AG04450 (cell line): ENCODE data around the gene MYOT. TPM values are rescaled to one million over a fixed set of nuclear protein-coding genes. Genes with fewer than 3 reads are reported as not detected.

Experiments used
- CTCF ChIA-PET: fragments of 300-600, 350-600 bp; formaldehyde crosslinking; extraction: SDS; loops from one replicate; lab custom pipeline; 2022; ENCODE audit warnings: antibody characterized with exemption, inconsistent platforms; lab: Charles Lee
- POLR2A ChIA-PET: fragments of 350-600 bp; formaldehyde crosslinking; extraction: SDS; loops from one replicate; lab custom pipeline; 2021; ENCODE audit warnings: antibody characterized with exemption, inconsistent platforms; lab: Yijun Ruan, JAX
- DNase-seq: peaks from one replicate; pipeline ENCODE4 v3.0.0-alpha.2; 2011; ENCODE audit warnings: low read depth, low spot score
- H3K27ac ChIP-seq: one replicate; pipeline ENCODE4 v1.5.1; 2012; ENCODE audit warnings: low read depth, low read length, control low read depth
- H3K27me3 ChIP-seq: one replicate; pipeline ENCODE4 v1.6.0; 2012; ENCODE audit warnings: low read length; ENCODE audit not compliant: control insufficient read depth, insufficient read depth
- H3K4me3 ChIP-seq: 2 replicates; pipeline ENCODE4 v1.5.1; 2011; ENCODE audit warnings: mild to moderate bottlenecking, low read depth, low read length, control low read depth
- H3K9me3 ChIP-seq: 2 replicates; pipeline ENCODE4 v1.5.1; 2012; ENCODE audit warnings: low read length; ENCODE audit not compliant: control insufficient read depth, insufficient read depth
- polyA plus RNA-seq: library from polyadenylated mRNA; depleted of rRNA; stranded (reverse); fragments of >200 nt; gene quantifications from 2 replicates; pipeline ENCODE4 v1.2.3, GENCODE V29; 2011
- TF ChIP-seq, protein P1 (sequence below): IDR thresholded peaks from 2 replicates; pipeline ENCODE4 v1.5.1; 2011; ENCODE audit warnings: low read depth, low read length, control low read depth, inconsistent platforms

The MYOT gene
- polyA plus RNA-seq, 1 experiment = not detected

GRCh38 chr5:137870647-137871339, 3.1 kb downstream of the MYOT start:
- Histone ChIP-seq H3K4me3 (no peak overlapping the region), H3K9me3 (no peaks in the 10 kb centered on the region), H3K27me3 (peaks cover 4% of the 10 kb centered on the region), H3K27ac (no peak overlapping the region)
- ChIA-PET POLR2A (no interaction called here), CTCF (interaction anchor here (0.7 to 1.5 kb wide), 2 partner anchors 43 to 92 kb away, joined by 3 to 5 read pairs; no protein-coding TSS in a partner anchor)
- TF ChIP-seq, protein P1, sequence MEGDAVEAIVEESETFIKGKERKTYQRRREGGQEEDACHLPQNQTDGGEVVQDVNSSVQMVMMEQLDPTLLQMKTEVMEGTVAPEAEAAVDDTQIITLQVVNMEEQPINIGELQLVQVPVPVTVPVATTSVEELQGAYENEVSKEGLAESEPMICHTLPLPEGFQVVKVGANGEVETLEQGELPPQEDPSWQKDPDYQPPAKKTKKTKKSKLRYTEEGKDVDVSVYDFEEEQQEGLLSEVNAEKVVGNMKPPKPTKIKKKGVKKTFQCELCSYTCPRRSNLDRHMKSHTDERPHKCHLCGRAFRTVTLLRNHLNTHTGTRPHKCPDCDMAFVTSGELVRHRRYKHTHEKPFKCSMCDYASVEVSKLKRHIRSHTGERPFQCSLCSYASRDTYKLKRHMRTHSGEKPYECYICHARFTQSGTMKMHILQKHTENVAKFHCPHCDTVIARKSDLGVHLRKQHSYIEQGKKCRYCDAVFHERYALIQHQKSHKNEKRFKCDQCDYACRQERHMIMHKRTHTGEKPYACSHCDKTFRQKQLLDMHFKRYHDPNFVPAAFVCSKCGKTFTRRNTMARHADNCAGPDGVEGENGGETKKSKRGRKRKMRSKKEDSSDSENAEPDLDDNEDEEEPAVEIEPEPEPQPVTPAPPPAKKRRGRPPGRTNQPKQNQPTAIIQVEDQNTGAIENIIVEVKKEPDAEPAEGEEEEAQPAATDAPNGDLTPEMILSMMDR = no peak
- no peak for DNase-seq

- Histone ChIP-seq H3K27me3 (peaks cover 4% of the 10 kb centered on the region), H3K9me3 (no peaks in the 10 kb centered on the region), H3K27ac (no peak overlapping the region), H3K4me3 (no peak overlapping the region)
- POLR2A ChIA-PET = no interaction called here
- TF ChIP-seq, protein P1 = no peak
- DNase-seq = no peak
- CTCF ChIA-PET = interaction anchor here (1.5 kb wide), 1 partner anchor 93 kb away, joined by 5 read pairs; no protein-coding TSS in a partner anchor
Measured at GRCh38 chr5:137871571-137871970, 3.9 kb downstream of the MYOT start.

GRCh38 chr5:137872466-137872865, 4.8 kb downstream of the MYOT start:
- no peak for DNase-seq
- Histone ChIP-seq H3K27ac (no peak overlapping the region), H3K27me3 (peaks cover 4% of the 10 kb centered on the region), H3K4me3 (no peak overlapping the region), H3K9me3 (no peaks in the 10 kb centered on the region)
- CTCF ChIA-PET = no interaction called here
- POLR2A ChIA-PET = no interaction called here
- TF ChIP-seq, protein P1 = no peak

DNA sequence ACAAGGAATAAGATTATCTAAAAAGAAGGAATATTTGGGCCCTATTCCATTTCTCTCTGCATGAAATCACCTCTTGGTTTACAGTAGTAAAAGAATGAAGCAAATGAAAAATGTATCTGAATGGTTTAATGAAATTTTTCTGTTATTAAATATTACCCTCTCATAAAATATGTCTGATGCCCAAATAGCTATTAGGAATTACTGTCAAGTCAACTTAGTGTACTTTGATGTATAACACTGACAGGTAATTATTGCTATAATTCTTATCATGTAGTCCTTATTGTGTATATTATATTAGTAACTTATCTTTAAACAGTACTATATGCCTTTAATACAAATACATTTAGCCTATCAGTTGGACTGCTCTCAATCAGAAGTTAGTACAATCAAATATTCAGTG, 8.4 kb downstream of the MYOT start:
- no peaks in the 10 kb centered on the region for H3K27me3 ChIP-seq
- POLR2A ChIA-PET = no interaction called here
- no peak overlapping the region for H3K27ac ChIP-seq
- CTCF ChIA-PET = interaction anchor here (1.3 kb wide), 1 partner anchor 97 kb away, joined by 4 read pairs; no protein-coding TSS in a partner anchor
- H3K9me3 ChIP-seq = no peaks in the 10 kb centered on the region
- TF ChIP-seq, protein P1 = no peak
- no peak overlapping the region for H3K4me3 ChIP-seq
- no peak for DNase-seq

DNA sequence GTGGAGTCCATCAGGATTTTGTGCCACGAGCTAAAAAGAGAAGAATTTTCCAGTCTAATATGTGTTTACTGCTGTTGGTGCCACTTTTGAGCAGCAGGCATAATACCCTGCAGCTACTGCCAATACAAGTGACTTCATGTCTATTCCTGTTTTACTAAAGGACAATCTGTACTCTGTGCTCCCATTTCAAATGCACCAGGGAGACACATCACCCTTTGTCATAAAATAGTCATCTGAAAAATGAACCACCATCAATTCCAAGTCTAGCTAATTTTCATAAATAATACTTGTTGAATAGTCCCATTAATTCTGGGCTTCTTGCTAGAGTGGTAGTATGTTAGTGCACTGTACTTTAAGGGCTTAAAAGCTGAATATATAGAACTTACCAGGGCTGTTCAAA, 12.7 kb downstream of the MYOT start:
- no peak for DNase-seq
- TF ChIP-seq, protein P1 = no peak
- no peaks in the 10 kb centered on the region for H3K27me3 ChIP-seq
- ChIA-PET POLR2A (no interaction called here), CTCF (interaction anchor here (1.5 kb wide), 1 partner anchor 101 kb away, joined by 4 read pairs; no protein-coding TSS in a partner anchor)
- no peaks in the 10 kb centered on the region for H3K9me3 ChIP-seq
- no peak overlapping the region for H3K27ac ChIP-seq
- H3K4me3 ChIP-seq = no peak overlapping the region
